Renal cortex interstitium (tissue), 11 donors: ENCODE data around the gene CNOT4. TPM values are rescaled to one million over a fixed set of nuclear protein-coding genes. Genes with fewer than 3 reads are reported as not detected.
"Not testable (repeated sequence)": the region's sequence is repeated elsewhere in the genome, so short reads cannot be mapped to it uniquely, and the experiment has no call there.

Source experiments
- DNase-seq, 11 donors: peaks; one replicate each; pipeline ENCODE4 v3.0.0-alpha.2; 2013; ENCODE audit warnings: low read depth in 9 of 11, low spot score in 4 of 11; ENCODE audit errors: extremely low read depth in 1 of 11
- polyA plus RNA-seq, 3 donors: library from polyadenylated mRNA; unstranded; fragments of 120-200 nt; gene quantifications; one replicate each; pipeline ENCODE4 v1.2.1, GENCODE V29; 2013; ENCODE audit not compliant: insufficient read length in 3 of 3

Gene CNOT4
- polyA plus RNA-seq, 3 donors = 32.1 to 34.6 (median 33.2) TPM

DNA sequence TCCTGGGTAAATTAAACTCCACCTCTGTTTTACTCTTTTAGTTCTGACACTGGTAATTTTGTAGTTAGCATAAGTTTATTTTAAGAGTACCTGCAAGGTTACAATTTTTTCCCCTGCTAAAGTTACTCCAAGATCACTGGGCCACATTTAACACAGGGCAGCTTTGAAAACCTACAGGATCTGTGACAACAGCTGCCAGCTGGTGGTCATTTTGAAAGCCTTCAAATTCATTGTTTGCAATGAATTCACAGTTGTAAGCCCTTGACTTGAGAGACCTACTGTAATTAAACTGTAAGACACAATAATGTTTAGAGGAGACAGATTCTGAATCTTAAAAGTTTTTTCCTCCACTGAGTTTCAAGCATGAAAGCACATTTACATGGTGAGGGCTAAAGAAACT lies 129.6 kb downstream of the CNOT4 start:
- DNase-seq = no peak

DNA sequence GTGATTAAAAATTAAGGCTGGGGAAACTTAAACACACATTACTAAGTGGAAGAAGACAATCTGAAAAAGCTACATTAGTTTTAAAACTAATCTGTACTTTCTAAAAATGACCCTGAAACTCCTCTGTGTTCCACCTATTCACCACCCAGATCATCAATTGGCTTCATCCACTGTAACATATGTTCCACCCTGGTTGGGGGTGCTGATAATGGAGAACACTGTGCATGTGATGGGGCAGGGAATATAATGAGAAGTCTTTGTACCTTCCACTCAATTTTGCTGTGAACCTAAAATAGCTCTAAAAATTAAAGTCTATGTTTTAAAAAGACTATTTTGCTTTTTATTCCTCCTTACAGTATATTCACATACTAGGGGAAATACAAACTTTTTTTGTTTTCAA lies 132.7 kb downstream of the CNOT4 start:
- DNase-seq = no peak

DNA sequence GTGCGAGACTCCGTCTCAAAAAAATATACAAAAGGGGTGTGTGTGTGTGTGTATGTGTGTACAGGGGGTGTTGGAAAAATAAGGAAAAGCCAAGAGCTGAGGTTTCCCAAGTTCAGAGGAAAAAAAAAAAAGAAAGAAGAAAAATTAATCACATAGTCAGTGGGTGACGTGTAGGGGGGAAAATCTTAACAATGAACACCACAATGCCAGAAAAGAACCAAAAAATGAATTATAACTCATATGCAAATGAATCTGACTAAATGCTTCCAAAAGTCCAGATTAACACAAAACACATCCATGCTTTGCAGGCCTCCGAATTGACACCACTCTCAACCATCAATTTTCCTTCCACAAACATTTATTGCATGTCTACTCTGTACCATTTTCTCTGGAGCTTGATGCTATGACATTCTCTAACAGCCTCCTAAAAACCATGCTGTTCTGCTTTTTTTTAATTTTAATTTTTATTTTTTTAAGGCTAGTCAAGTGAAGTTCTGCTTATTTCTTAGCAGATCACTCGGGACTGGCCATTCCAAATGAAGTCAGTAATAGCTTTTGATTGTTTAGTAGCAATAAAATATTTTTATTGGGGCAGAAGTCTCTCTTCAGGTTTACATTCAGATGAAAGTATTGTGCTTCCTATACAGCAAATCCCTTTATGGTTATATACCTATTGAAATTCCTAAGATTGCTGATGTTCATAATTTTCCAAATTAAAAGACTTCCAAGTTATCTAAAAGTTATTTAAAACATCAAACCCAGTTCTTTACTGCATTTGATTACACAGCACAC lies 133.8 kb downstream of the CNOT4 start:
- no peak for DNase-seq

GRCh38 chr7:135374736-135375135 lies 135.2 kb downstream of the CNOT4 start:
- DNase-seq = no peak

DNA sequence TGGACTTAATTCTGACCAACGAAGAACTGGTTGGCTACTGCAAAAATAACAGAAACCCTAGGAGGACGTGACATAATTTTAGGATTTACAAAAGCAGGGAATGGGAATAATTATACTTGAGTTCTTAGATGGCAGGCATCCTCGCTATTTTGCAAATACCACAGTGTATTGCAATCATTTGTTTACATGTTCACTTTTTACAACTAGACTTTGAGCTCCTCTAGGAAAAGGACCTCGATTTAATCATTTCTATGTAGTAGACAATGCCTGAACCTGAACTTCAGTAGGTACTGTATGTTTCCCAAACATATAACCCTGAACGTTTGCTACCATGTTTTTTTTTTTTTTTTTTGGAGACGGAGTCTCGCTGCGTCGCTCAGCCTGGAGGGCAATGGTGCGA lies 137.7 kb downstream of the CNOT4 start:
- no peak for DNase-seq

GRCh38 chr7:135370656-135371055 lies 139.2 kb downstream of the CNOT4 start:
- no peak for DNase-seq

DNA sequence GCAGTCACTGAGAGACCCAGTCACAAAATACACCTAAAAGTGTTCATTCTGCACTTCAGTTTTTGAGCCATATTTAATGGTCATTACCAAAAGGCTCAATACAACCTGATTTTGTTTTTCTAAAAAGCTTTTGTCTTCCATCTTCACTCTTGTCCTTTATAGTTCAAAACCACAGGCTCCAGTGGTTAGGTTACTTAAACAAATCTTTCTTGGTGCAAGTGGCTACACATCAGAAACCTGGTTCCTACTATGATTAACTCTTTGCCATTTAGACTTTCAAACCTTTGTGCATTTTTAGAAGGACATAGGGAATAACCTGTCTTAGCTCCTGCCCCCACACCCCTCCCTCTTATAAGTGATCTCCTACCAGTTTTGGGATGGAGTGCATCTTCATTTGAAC lies 140.5 kb downstream of the CNOT4 start:
- no peak for DNase-seq

DNA sequence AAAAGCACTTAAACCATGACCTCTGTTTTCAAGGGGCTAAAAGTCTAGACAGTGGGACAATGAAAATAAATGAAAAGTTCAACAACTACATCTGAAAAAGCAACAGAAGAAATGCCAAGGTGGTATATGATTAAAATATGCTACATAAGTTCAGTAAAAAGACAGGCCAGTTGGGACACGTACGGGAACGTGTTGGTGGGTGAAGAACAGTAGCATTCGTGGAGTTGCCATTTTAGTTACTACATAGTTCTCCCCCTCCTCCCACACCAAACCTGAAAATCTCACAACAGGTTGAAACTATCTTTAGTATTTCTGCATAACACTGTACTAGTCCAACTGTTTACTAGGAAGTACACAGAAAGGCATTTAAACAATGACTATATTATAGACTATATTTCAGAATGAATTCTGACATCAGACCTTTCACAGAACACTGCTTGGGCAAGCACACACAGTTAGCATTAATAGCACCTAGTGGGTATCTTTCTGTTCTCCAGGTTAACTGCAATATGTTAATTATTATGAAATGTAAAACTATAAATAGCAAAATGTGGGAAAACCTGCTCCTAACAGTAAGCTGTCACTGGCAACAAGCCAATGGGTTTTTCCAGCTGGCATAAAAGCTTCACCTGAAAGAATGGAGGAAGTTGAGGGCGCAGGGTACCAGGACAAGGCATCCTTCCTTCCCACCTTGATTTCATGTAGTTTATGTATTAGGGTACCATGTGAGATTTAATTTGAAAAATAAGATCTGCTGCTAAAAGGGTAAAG lies 141.3 kb downstream of the CNOT4 start:
- no peak for DNase-seq

DNA sequence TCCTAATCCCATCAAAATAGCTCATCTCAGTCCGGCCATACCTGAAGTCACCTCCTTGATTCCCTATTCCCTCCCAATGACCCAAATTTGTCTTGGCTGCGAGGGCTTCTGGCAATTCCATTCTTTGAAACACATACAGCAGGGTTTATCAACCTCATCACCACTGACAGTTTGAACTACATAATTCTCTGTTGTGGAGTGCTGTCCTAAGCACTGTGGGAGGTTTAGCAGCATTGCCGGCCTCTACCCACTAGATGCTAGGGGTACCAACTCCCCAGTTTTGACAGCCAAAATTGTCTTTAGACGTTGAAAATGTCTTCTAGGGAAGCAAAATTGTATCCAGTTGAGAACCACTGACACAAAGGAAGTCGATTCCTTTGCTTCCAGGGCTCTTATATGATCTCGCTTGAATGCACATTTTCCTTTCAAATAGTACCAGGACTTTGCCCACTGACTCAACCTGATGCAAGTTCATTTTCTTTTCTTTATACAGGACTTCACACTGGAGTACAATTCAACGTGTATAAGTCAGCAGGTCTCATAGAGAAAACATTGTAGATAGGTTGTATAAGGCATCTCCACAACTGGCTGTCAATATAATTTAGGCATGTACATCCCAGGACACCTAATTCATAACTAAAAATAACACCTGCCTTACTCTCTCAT lies 142.9 kb downstream of the CNOT4 start:
- no peak for DNase-seq

DNA sequence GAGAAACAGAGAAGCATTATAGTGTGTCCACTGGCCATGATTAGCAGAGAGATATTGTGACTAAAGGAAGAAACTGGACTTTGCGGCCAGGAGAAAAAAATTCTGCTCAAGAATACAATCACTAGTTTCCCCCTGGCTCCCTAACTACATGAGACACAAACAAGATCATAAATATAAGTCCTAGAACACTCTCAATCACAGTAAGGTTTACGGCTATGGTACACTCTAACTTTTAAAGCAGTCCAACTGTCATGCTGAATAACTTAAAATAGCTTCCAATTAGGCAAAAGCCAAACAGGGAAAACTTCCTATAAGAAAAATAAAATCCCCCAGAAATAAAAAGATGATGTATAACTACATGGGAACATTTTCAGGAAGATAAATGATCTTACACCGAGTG lies 144.2 kb downstream of the CNOT4 start:
- peak in 6 of 11 donors; percentile 11 to 36 (median 23) for DNase-seq

DNA sequence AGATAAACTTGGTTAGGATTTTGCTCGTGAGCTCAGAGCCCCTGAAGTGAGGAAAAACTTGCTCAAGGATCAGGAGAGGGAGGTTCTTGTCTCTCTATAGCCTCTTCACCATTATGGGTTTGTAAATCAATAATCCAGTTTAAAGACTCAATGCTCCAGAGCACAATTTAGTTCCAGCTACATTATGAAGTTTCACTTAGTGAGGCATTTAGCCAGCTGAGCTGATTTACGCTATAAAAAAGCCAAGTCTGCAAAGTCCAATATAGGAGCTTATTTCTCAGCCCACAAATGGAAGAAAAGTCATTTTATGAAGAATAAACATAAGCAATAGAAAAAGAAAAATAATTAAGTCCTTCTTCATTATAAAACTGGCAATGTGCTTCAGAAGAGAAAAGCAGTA lies 145.7 kb downstream of the CNOT4 start:
- no peak for DNase-seq

DNA sequence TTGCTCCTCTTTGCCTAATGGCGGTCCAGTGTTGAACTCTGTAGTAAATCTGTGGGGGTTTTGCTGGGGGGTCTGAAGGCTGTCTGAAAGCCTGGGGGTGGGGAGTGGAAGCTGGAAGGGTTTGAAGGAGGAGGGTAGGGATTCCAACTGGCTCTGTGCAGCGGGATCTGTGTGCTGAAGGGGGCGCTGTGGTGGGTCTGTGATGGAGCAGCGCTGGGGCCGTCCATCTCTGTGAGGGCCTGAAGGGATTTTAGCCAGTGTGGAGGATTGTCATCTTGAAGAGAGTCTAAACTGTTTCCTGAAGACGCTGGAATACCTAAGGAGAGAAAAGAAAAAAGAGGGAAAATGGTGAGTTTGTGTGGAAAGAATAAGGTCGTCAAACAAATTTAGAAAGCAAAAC lies 147.0 kb downstream of the CNOT4 start:
- no peak for DNase-seq

- DNase-seq = no peak
These were observed 148.1 kb downstream of the CNOT4 start for GRCh38 chr7:135361788-135362187.

DNA sequence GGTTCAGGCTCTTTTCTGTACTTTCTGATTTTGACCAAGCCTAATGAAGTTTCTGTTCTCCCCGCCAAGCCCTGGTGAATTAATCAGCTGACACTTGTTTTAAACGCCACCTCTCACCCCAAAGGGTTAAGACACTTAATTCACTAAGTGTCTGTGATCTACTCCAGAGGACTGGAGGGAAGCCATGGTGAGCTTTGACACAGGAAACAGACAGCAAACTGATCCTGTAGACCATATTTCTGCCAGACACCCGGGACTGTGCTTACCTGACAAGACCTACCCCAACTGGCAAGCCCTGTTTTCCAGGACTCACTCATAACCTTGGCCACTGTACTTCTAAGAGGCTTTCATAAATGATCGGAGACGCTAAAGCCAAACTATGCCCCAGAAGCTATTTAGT lies 150.3 kb downstream of the CNOT4 start:
- DNase-seq = no peak

- DNase-seq = no peak
These were observed 154.4 kb downstream of the CNOT4 start for GRCh38 chr7:135355377-135356048.

- no peak for DNase-seq
These were observed 156.1 kb downstream of the CNOT4 start for GRCh38 chr7:135353832-135354231.

- no peak for DNase-seq
These were observed 157.6 kb downstream of the CNOT4 start for GRCh38 chr7:135352285-135352684.

- not testable (repeated sequence) for DNase-seq
These were observed 158.8 kb downstream of the CNOT4 start for GRCh38 chr7:135351070-135351469.

GRCh38 chr7:135349746-135350145 lies 160.2 kb downstream of the CNOT4 start:
- DNase-seq = no peak

DNA sequence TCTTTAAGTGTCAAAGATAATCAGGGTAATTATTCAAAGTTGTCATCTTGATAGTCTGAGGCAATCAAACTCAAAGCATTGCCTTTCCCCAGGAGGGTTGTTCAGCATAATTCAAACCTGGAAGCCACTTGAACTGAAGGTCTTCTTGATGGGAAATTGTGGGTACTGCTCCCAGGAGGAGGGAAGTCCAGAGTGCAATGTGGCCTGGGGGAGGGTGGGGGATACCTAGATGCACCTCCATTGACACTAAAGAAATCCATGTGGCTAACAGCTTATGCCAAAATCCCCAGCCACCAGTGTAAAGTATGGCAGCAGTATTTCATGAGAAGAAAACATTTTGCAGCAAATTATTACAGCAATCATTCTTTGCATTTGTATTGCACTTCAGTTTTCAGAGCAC lies 161.4 kb downstream of the CNOT4 start:
- DNase-seq = no peak
